H1 (cell line): ENCODE results near the gene B3GLCT. TPM values are rescaled to one million over a fixed set of nuclear protein-coding genes. Genes with fewer than 3 reads are reported as not detected.

Experiments used
- CTCF ChIA-PET: fragments of 300-600 bp; sonication (Branson Sonifier 250); formaldehyde crosslinking; loops from one replicate; lab custom pipeline; 2021; ENCODE audit not compliant: partially characterized antibody; lab: Charles Lee
- POLR2A ChIA-PET: fragments of 300-600 bp; sonication (Branson Sonifier 250); formaldehyde crosslinking; loops from one replicate; lab custom pipeline; 2021; ENCODE audit warnings: inconsistent platforms; ENCODE audit not compliant: partially characterized antibody; lab: Charles Lee
- DNase-seq, 2 experiments: peaks; one replicate each; pipeline versions ENCODE4 v3.0.0 to v3.0.0-alpha.2; 2010 to 2022; ENCODE audit warnings: low spot score in 2 of 2, low read depth in 1 of 2, mixed read lengths in 1 of 2
- FAIRE-seq: peaks from 2 replicates; lab custom pipeline; 2011; peaks lifted over from hg19 to GRCh38; lab: Jason Lieb, UNC
- H2AFZ ChIP-seq: 2 replicates; pipeline ENCODE4 v1.8.1; 2012; ENCODE audit warnings: low read length, inconsistent platforms
- H2AK5ac ChIP-seq: 2 replicates; pipeline ENCODE4 v1.6.1; 2013; ENCODE audit warnings: low read depth, low read length
- H2BK120ac ChIP-seq: replicated peaks from 2 replicates; pipeline ENCODE3; 2013; ENCODE audit warnings: low read depth, low read length, inconsistent platforms
- H2BK12ac ChIP-seq: 2 replicates; pipeline ENCODE4 v1.6.1; 2013; ENCODE audit warnings: low read depth, low read length
- H2BK15ac ChIP-seq: 2 replicates; pipeline ENCODE4 v1.6.1; 2013; ENCODE audit warnings: low read length
- H2BK20ac ChIP-seq: 2 replicates; pipeline ENCODE4 v1.6.1; 2013; ENCODE audit warnings: low read length
- H2BK5ac ChIP-seq: 2 replicates; pipeline ENCODE4 v1.6.1; 2013; ENCODE audit warnings: low read depth, low read length
- H3K14ac ChIP-seq: 2 replicates; pipeline ENCODE4 v1.6.1; 2013; ENCODE audit warnings: inconsistent platforms; ENCODE audit not compliant: insufficient read length
- H3K18ac ChIP-seq: 2 replicates; pipeline ENCODE4 v1.6.1; 2013; ENCODE audit warnings: low read length; ENCODE audit errors: extremely low read depth
- H3K23ac ChIP-seq: 2 replicates; pipeline ENCODE4 v1.6.1; 2013; ENCODE audit warnings: inconsistent platforms; ENCODE audit not compliant: insufficient read length
- H3K23me2 ChIP-seq: 2 replicates; pipeline ENCODE4 v1.6.1; 2013; ENCODE audit warnings: low read depth, low read length
- H3K27ac ChIP-seq: 2 replicates; pipeline ENCODE4 v1.6.1; 2011; ENCODE audit warnings: low read depth, low read length, inconsistent platforms
- H3K27me3 ChIP-seq, 4 experiments: replicated peaks in 1 of 4; 1 replicate in 1 of 4; 2 replicates in 3 of 4; pipeline versions ENCODE4 v1.6.1 to v1.8.1; 2011 to 2013; ENCODE audit warnings: low read length in 3 of 4, mild to moderate bottlenecking in 3 of 4, inconsistent platforms in 2 of 4, mixed read lengths in 2 of 4, moderate library complexity in 1 of 4; ENCODE audit not compliant: control insufficient read depth in 3 of 4, insufficient read depth in 3 of 4; ENCODE audit errors: extremely low read depth in 1 of 4
- H3K36me3 ChIP-seq, 4 experiments: 2 replicates each; pipeline versions ENCODE4 v1.6.1 to v1.8.1; 2011 to 2013; ENCODE audit warnings: mild to moderate bottlenecking in 4 of 4, low read length in 3 of 4, moderate library complexity in 2 of 4, control low read depth in 1 of 4, inconsistent platforms in 1 of 4; ENCODE audit not compliant: insufficient read depth in 4 of 4, control insufficient read depth in 2 of 4
- H3K4ac ChIP-seq: replicated peaks from 2 replicates; pipeline ENCODE3; 2013; ENCODE audit warnings: low read length, low read depth, mixed read lengths, inconsistent platforms; ENCODE audit not compliant: insufficient read length
- H3K4me1 ChIP-seq, 4 experiments: replicated peaks in 1 of 4; 1 replicate in 1 of 4; 2 replicates in 3 of 4; pipeline versions ENCODE4 v1.6.1 to v1.8.1; 2011 to 2013; ENCODE audit warnings: low read length in 3 of 4, inconsistent platforms in 2 of 4, mixed read lengths in 1 of 4; ENCODE audit not compliant: insufficient read depth in 4 of 4, control insufficient read depth in 3 of 4
- H3K4me2 ChIP-seq, 2 experiments: 2 replicates each; pipeline versions ENCODE4 v1.6.1 to v1.8.1; 2011 to 2013; ENCODE audit warnings: low read depth in 2 of 2, low read length in 2 of 2, control low read depth in 1 of 2, inconsistent platforms in 1 of 2, mild to moderate bottlenecking in 1 of 2; ENCODE audit not compliant: insufficient read depth in 1 of 2
- H3K4me3 ChIP-seq, 4 experiments: fragments of 200-600, 300-600 bp in 1 of 4; sonication (generic), shearing (Covaris generic), sonication (Bioruptor Twin) in 1 of 4; 2 replicates each; pipeline versions ENCODE4 v1.5.1 to v1.8.1; 2011 to 2016; ENCODE audit warnings: low read length in 4 of 4, low read depth in 3 of 4, control low read depth in 2 of 4, inconsistent platforms in 2 of 4, mild to moderate bottlenecking in 2 of 4, mixed read lengths in 1 of 4, moderate library complexity in 1 of 4; ENCODE audit not compliant: insufficient read depth in 2 of 4; ENCODE audit errors: extremely low read depth in 1 of 4
- H3K56ac ChIP-seq: replicated peaks from 2 replicates; pipeline ENCODE3; 2013; ENCODE audit warnings: low read depth, mild to moderate bottlenecking, mixed read lengths, low read length, inconsistent platforms; ENCODE audit not compliant: insufficient read length
- H3K79me1 ChIP-seq: 2 replicates; pipeline ENCODE4 v1.6.1; 2013; ENCODE audit warnings: low read depth, low read length, control low read depth
- H3K79me2 ChIP-seq, 2 experiments: 2 replicates each; pipeline versions ENCODE4 v1.6.1 to v1.8.1; 2012 to 2013; ENCODE audit warnings: low read length in 2 of 2, mild to moderate bottlenecking in 2 of 2, inconsistent platforms in 1 of 2; ENCODE audit not compliant: insufficient read depth in 2 of 2, control insufficient read depth in 1 of 2
- H3K9ac ChIP-seq, 4 experiments: replicated peaks in 1 of 4; 1 replicate in 1 of 4; 2 replicates in 3 of 4; pipeline versions ENCODE4 v1.6.1 to v1.8.1; 2011 to 2013; ENCODE audit warnings: low read depth in 3 of 4, low read length in 3 of 4, control low read depth in 2 of 4, mild to moderate bottlenecking in 2 of 4, moderate library complexity in 2 of 4, inconsistent platforms in 1 of 4; ENCODE audit errors: extremely low read depth in 1 of 4
- H3K9me3 ChIP-seq, 2 experiments: 2 replicates each; pipeline versions ENCODE4 v1.6.1 to v1.8.1; 2012 to 2013; ENCODE audit warnings: mild to moderate bottlenecking in 2 of 2, moderate library complexity in 2 of 2, control low read depth in 1 of 2, inconsistent platforms in 1 of 2, low read depth in 1 of 2, low read length in 1 of 2, mixed read lengths in 1 of 2; ENCODE audit not compliant: insufficient read depth in 2 of 2
- H4K20me1 ChIP-seq, 2 experiments: replicated peaks in 1 of 2; 2 replicates each; pipeline versions ENCODE3 to v1.8.1; 2011 to 2013; ENCODE audit warnings: inconsistent platforms in 2 of 2, low read length in 2 of 2, mild to moderate bottlenecking in 1 of 2; ENCODE audit not compliant: insufficient read depth in 2 of 2, control insufficient read depth in 1 of 2
- H4K5ac ChIP-seq: 2 replicates; pipeline ENCODE4 v1.6.1; 2013; ENCODE audit warnings: low read length, low read depth, mixed read lengths, inconsistent platforms; ENCODE audit not compliant: insufficient read length
- H4K8ac ChIP-seq: 2 replicates; pipeline ENCODE4 v1.8.0; 2013; ENCODE audit warnings: mild to moderate bottlenecking, moderate library complexity, low read length, inconsistent platforms; ENCODE audit not compliant: insufficient read depth; ENCODE audit errors: extremely low read depth
- H4K91ac ChIP-seq: replicated peaks from 2 replicates; pipeline ENCODE3; 2013; ENCODE audit warnings: low read length, mixed read lengths, inconsistent platforms; ENCODE audit not compliant: insufficient read length
- BACH1 ChIP-seq: IDR thresholded peaks from 2 replicates; pipeline ENCODE4 v1.6.1; 2012; ENCODE audit warnings: low read length, improper control_type of control experiment
- BCL11A ChIP-seq, 2 experiments: IDR thresholded peaks; one replicate each; pipeline ENCODE4 v1.6.1; 2011; ENCODE audit warnings: low read depth in 2 of 2, low read length in 2 of 2, mild to moderate bottlenecking in 2 of 2
- CHD1 ChIP-seq: IDR thresholded peaks from 2 replicates; pipeline ENCODE4 v1.6.1; 2012; ENCODE audit warnings: low read depth, low read length, improper control_type of control experiment
- GABPA ChIP-seq: IDR thresholded peaks from 2 replicates; pipeline ENCODE4 v1.6.1; 2011; ENCODE audit warnings: mild to moderate bottlenecking, low read length, moderate library complexity, borderline replicate concordance; ENCODE audit not compliant: insufficient read depth
- KDM1A ChIP-seq: fragments of 200-600, 300-600 bp; sonication (generic); IDR thresholded peaks from 2 replicates; pipeline ENCODE4 v1.7.1; 2016; ENCODE audit warnings: mild to moderate bottlenecking, low read length, borderline replicate concordance
- NRF1 ChIP-seq: IDR thresholded peaks from 2 replicates; pipeline ENCODE4 v1.6.1; 2011; ENCODE audit warnings: mild to moderate bottlenecking, low read depth, low read length, improper control_type of control experiment
- POLR2AphosphoS5 ChIP-seq: IDR thresholded peaks from 2 replicates; pipeline ENCODE4 v1.6.1; 2011; ENCODE audit warnings: low read depth, low read length
- POU5F1 ChIP-seq: IDR thresholded peaks from 2 replicates; pipeline ENCODE4 v1.6.1; 2011; ENCODE audit warnings: low read depth, mild to moderate bottlenecking, low read length, moderate library complexity
- RBBP5 ChIP-seq: IDR thresholded peaks from 2 replicates; pipeline ENCODE4 v1.7.1; 2012; ENCODE audit warnings: low read depth, mild to moderate bottlenecking, inconsistent platforms, low read length, moderate library complexity, borderline replicate concordance
- SAP30 ChIP-seq: fragments of 300-600 bp; sonication (generic); IDR thresholded peaks from 2 replicates; pipeline ENCODE4 v1.7.1; 2012; ENCODE audit warnings: low read length, moderate library complexity, mild to moderate bottlenecking, inconsistent platforms; ENCODE audit not compliant: insufficient read depth, insufficient replicate concordance
- SIRT6 ChIP-seq: IDR thresholded peaks from one replicate; pipeline ENCODE4 v1.7.1; 2012; ENCODE audit warnings: low read length, inconsistent platforms
- YY1 ChIP-seq: IDR thresholded peaks from 2 replicates; pipeline ENCODE4 v1.6.1; 2011; ENCODE audit warnings: low read depth, mild to moderate bottlenecking, low read length
- WGBS, 2 experiments: shearing (Covaris generic) in 1 of 2; methylation state at CpG; one replicate each; pipeline versions ENCODE4 v1.1.6 to v1.1.7; 2013 to 2015; ENCODE audit warnings: low lambda C conversion rate in 2 of 2, mixed read lengths in 2 of 2, inconsistent platforms in 1 of 2, low coverage in 1 of 2, missing lambda C conversion rate in 1 of 2; ENCODE audit not compliant: insufficient replicate concordance in 2 of 2, insufficient coverage in 1 of 2, insufficient read length in 1 of 2; ENCODE audit errors: extremely low coverage in 1 of 2, missing lambda C conversion rate in 1 of 2; 5-methylcytosine and 5-hydroxymethylcytosine counted together
- polyA plus RNA-seq, 7 experiments: library from polyadenylated mRNA; depleted of rRNA in 3 of 7; stranded (reverse) in 5 of 7; unstranded in 2 of 7; fragments of >200 nt in 5 of 7; fragments of 200-250 nt in 2 of 7; gene quantifications; 1 replicate in 5 of 7; 2 replicates in 1 of 7; 4 replicates in 1 of 7; pipeline versions ENCODE4 v1.2.1 to v1.2.3, GENCODE V29; 2011 to 2013; ENCODE audit warnings: missing spikeins in 2 of 7, mixed read lengths in 2 of 7
- total RNA-seq: library from RNA; stranded (reverse); fragmentation: NEBNext Ultra II Directional; extraction: Animal tissue kit (Norgen Biotek cat#: 25700); gene quantifications from 2 replicates; pipeline ENCODE4 v1.2.1, GENCODE V29; 2021
- TF ChIP-seq, protein P1 (sequence below): IDR thresholded peaks from 2 replicates; pipeline ENCODE4 v1.6.1; 2012; ENCODE audit warnings: inconsistent platforms
- TF ChIP-seq, protein P2 (sequence below): IDR thresholded peaks from 2 replicates; pipeline ENCODE4 v1.6.1; 2011; ENCODE audit warnings: low read depth, mild to moderate bottlenecking, low read length; ENCODE audit not compliant: insufficient read depth

Gene B3GLCT
- total and polyA plus RNA-seq, 2 of the 8 experiments (the other 6 are each of a cell fraction or from before 2014, with no cell fraction given): 1.5 to 4.1 TPM

DNA sequence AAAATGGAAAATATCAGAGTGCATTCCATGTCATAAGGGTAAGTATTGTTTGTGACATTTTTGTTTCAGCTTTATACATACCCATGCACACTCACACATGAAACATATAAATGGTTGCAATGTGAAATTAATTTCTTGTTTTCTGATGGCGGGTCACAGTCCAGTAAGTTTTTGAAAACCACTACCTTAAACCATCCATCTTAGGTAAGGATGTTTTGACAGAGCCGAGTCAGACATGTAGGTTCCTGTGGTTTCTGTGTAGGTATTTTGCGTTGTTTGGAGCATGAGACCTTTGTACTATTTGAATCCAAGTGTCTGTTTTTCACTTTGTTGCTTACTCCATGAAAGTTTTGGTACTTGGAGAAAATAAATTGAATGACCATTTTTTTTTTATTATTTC is 121.7 kb downstream of the B3GLCT start:
- Histone ChIP-seq H3K36me3 (no peaks in the 10 kb centered on the region; a peak in 1 of 8 replicates), H2BK20ac (no peak overlapping the region), H3K9me3 (peaks cover 5 to 9% of the 10 kb centered on the region in 2 experiments; a peak in 2 of 4 replicates), H3K23me2 (no peaks in the 10 kb centered on the region), H3K4me3 (no peak overlapping the region), H2BK15ac (no peak overlapping the region), H3K18ac (no peak overlapping the region), H3K9ac (no peak overlapping the region), H3K14ac (no peak overlapping the region), H2BK120ac (no peak overlapping the region), H4K8ac (no peak overlapping the region), H3K4me2 (no peak overlapping the region), H3K27ac (no peak overlapping the region), H2BK5ac (no peak overlapping the region), H4K20me1 (no peaks in the 10 kb centered on the region), H2AFZ (no peak overlapping the region), H4K91ac (no peak overlapping the region), H2BK12ac (no peak overlapping the region), H3K23ac (no peak overlapping the region), H3K79me2 (no peaks in the 10 kb centered on the region), H3K27me3 (peaks cover 0 to 1% (median 0%) of the 10 kb centered on the region in 4 experiments; a peak in 1 of 7 replicates), H3K4me1 (no peaks in the 10 kb centered on the region; a peak in 1 of 7 replicates), H4K5ac (no peak overlapping the region), H3K4ac (no peak overlapping the region), H2AK5ac (no peak overlapping the region), H3K56ac (no peak overlapping the region), H3K79me1 (no peaks in the 10 kb centered on the region)
- no peak for FAIRE-seq
- DNase-seq: no peak
- ChIA-PET CTCF (no interaction called here), POLR2A (no interaction called here)
- WGBS, 2 experiments: 90% methylated on average over 3 of the region's 3 CpGs; no CpG with 5 or more reads in 1 of the 2 experiments
- TF ChIP-seq RBBP5 (no peak), CHD1 (no peak), GABPA (no peak), BCL11A (IDR thresholded peaks at IDR 0.05; ENCODE audit: low read depth in 2 of 2, low read length in 2 of 2) (no peak), KDM1A (no peak), BACH1 (no peak), SAP30 (no peak), NRF1 (no peak), SIRT6 (no peak), YY1 (no peak), POU5F1 (no peak), POLR2AphosphoS5 (no peak)
- TF ChIP-seq, protein P1, sequence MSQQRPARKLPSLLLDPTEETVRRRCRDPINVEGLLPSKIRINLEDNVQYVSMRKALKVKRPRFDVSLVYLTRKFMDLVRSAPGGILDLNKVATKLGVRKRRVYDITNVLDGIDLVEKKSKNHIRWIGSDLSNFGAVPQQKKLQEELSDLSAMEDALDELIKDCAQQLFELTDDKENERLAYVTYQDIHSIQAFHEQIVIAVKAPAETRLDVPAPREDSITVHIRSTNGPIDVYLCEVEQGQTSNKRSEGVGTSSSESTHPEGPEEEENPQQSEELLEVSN: no peak
- TF ChIP-seq, protein P2, sequence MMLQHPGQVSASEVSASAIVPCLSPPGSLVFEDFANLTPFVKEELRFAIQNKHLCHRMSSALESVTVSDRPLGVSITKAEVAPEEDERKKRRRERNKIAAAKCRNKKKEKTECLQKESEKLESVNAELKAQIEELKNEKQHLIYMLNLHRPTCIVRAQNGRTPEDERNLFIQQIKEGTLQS: no peak
